Hepatocyte (in vitro differentiated cells): ENCODE results near the gene RTF1. TPM values are rescaled to one million over a fixed set of nuclear protein-coding genes. Genes with fewer than 3 reads are reported as not detected.
"Not testable (repeated sequence)": the region's sequence is repeated elsewhere in the genome, so short reads cannot be mapped to it uniquely, and the experiment has no call there.

Experiments
- DNase-seq: peaks from one replicate; pipeline ENCODE4 v3.0.0-alpha.2; 2016; ENCODE audit warnings: low spot score
- H2AFZ ChIP-seq: fragments of 200-600 bp; sonication (generic); 2 replicates; pipeline ENCODE4 v1.6.0; 2016; ENCODE audit warnings: antibody characterized with exemption, mild to moderate bottlenecking
- H3K27ac ChIP-seq: fragments of 200-600 bp; sonication (generic); 2 replicates; pipeline ENCODE4 v1.5.1; 2016; ENCODE audit warnings: mild to moderate bottlenecking
- H3K27me3 ChIP-seq: fragments of 200-600 bp; sonication (generic); 2 replicates; pipeline ENCODE4 v1.6.1; 2016
- H3K36me3 ChIP-seq: fragments of 200-600 bp; sonication (generic); replicated peaks from 2 replicates; pipeline ENCODE4 v1.5.1; 2016; ENCODE audit warnings: low read depth; ENCODE audit not compliant: insufficient read depth
- H3K4me1 ChIP-seq: fragments of 200-600 bp; sonication (generic); 2 replicates; pipeline ENCODE4 v1.5.1; 2016; ENCODE audit warnings: mild to moderate bottlenecking, moderate library complexity; ENCODE audit not compliant: insufficient read depth
- H3K4me2 ChIP-seq: fragments of 200-600 bp; sonication (generic); 2 replicates; pipeline ENCODE4 v1.6.0; 2016
- H3K4me3 ChIP-seq: fragments of 200-600 bp; sonication (generic); 2 replicates; pipeline ENCODE4 v1.5.1; 2016; ENCODE audit warnings: mild to moderate bottlenecking
- H3K79me2 ChIP-seq: fragments of 200-600 bp; sonication (generic); 2 replicates; pipeline ENCODE4 v1.6.0; 2017; ENCODE audit warnings: mild to moderate bottlenecking
- H3K9me2 ChIP-seq: fragments of 200-600 bp; sonication (generic); replicated peaks from 2 replicates; pipeline ENCODE4 v1.6.0; 2017; ENCODE audit warnings: mild to moderate bottlenecking; ENCODE audit not compliant: insufficient read depth
- H3K9me3 ChIP-seq: fragments of 200-600 bp; sonication (generic); 2 replicates; pipeline ENCODE4 v1.5.1; 2016; ENCODE audit warnings: low read depth, mild to moderate bottlenecking
- H4K20me1 ChIP-seq: fragments of 200-600 bp; sonication (generic); 2 replicates; pipeline ENCODE4 v1.6.0; 2016; ENCODE audit warnings: mild to moderate bottlenecking; ENCODE audit not compliant: insufficient read depth, poor library complexity, severe bottlenecking
- CTCF ChIP-seq: fragments of 200-600 bp; sonication (generic); IDR thresholded peaks from 2 replicates; pipeline ENCODE4 v1.5.1; 2016; ENCODE audit warnings: antibody characterized with exemption, mild to moderate bottlenecking; ENCODE audit not compliant: poor library complexity
- EZH2 ChIP-seq: fragments of 200-600 bp; sonication (generic); IDR thresholded peaks from 2 replicates; pipeline ENCODE4 v1.6.1; 2016; ENCODE audit warnings: antibody characterized with exemption, mild to moderate bottlenecking, borderline replicate concordance
- EZH2phosphoT487 ChIP-seq: fragments of 200-600 bp; sonication (generic); IDR thresholded peaks from one replicate; pipeline ENCODE4 v1.6.1; 2018; ENCODE audit warnings: antibody characterized with exemption, mild to moderate bottlenecking, low read depth, moderate library complexity; ENCODE audit not compliant: unreplicated experiment, severe bottlenecking
- WGBS: methylation state at CpG from one replicate; pipeline ENCODE4 v1.1.6; 2016; ENCODE audit warnings: low lambda C conversion rate; ENCODE audit errors: missing lambda C conversion rate; 5-methylcytosine and 5-hydroxymethylcytosine counted together
- polyA plus RNA-seq: library from polyadenylated mRNA; unstranded; fragments of >200 nt; fragmentation: Nextera tagmentation; extraction: Ambion mirVana; gene quantifications from 2 replicates; pipeline ENCODE4 v1.2.1, GENCODE V29; 2016
- total RNA-seq: library from RNA; depleted of rRNA; stranded (reverse); fragments of >200 nt; gene quantifications from 2 replicates; pipeline ENCODE4 v1.2.3, GENCODE V29; 2014

Gene RTF1
- total RNA-seq (30.7 and 34.1 TPM in 2 replicates), polyA plus RNA-seq (73.4 and 91.1 TPM in 2 replicates)

GRCh38 chr15:41416742-41417417 is at the start of gene RTF1:
TSS of gene RTF1 (plus strand) at chr15:41417095. CDS start at chr15:41417116, 21 bp downstream.
- peaks cover 65% of the 10 kb centered on the region for H3K79me2 ChIP-seq
- H3K36me3 ChIP-seq, result no peaks in the 10 kb centered on the region
- TF ChIP-seq EZH2phosphoT487, result no peak

GRCh38 chr15:41367418-41367817 is 49.5 kb upstream of the RTF1 start:
- no peak for TF ChIP-seq EZH2
- no peak for TF ChIP-seq EZH2phosphoT487
- WGBS, result 95% methylated on average over 3 of the region's 3 CpGs

More at GRCh38 chr15:41416742-41417417, at the start of gene RTF1:
- no peaks in the 10 kb centered on the region for H3K9me3 ChIP-seq
- H3K4me1 ChIP-seq, result peaks cover 25% of the 10 kb centered on the region
- H3K9me2 ChIP-seq, result no peaks in the 10 kb centered on the region
- DNase-seq, result peak; percentile 97
- WGBS, result under 1% methylated on average over 49 of the region's 74 CpGs
- peaks cover 35% of the 10 kb centered on the region for H4K20me1 ChIP-seq
- H3K27me3 ChIP-seq, result no peaks in the 10 kb centered on the region
- peak within 1 kb of the TSS; percentile 90 for H3K4me2 ChIP-seq
- peak within 1 kb of the TSS; percentile 82 for H2AFZ ChIP-seq
- H3K27ac ChIP-seq, result peak within 1 kb of the TSS; percentile 90
- peak within 1 kb of the TSS; percentile 95 for H3K4me3 ChIP-seq

GRCh38 chr15:41377978-41378377 is 38.9 kb upstream of the RTF1 start:
- Histone ChIP-seq H2AFZ (no peak overlapping the region), H4K20me1 (no peaks in the 10 kb centered on the region), H3K4me1 (no peaks in the 10 kb centered on the region), H3K27me3 (no peaks in the 10 kb centered on the region), H3K9me3 (no peaks in the 10 kb centered on the region), H3K36me3 (no peaks in the 10 kb centered on the region), H3K4me2 (no peak overlapping the region), H3K27ac (no peak overlapping the region), H3K79me2 (no peaks in the 10 kb centered on the region), H3K4me3 (no peak overlapping the region), H3K9me2 (no peaks in the 10 kb centered on the region)
- TF ChIP-seq CTCF (no peak), EZH2 (no peak), EZH2phosphoT487 (no peak)
- WGBS, result over 99% methylated on average over 4 of the region's 4 CpGs
- no peak for DNase-seq

More at GRCh38 chr15:41367418-41367817, 49.5 kb upstream of the RTF1 start:
- no peak overlapping the region for H3K4me2 ChIP-seq
- DNase-seq, result no peak
- H3K36me3 ChIP-seq, result no peaks in the 10 kb centered on the region
- H3K27me3 ChIP-seq, result no peaks in the 10 kb centered on the region
- H3K9me2 ChIP-seq, result no peaks in the 10 kb centered on the region
- no peaks in the 10 kb centered on the region for H3K79me2 ChIP-seq
- no peak overlapping the region for H3K4me3 ChIP-seq
- no peaks in the 10 kb centered on the region for H3K9me3 ChIP-seq
- H3K4me1 ChIP-seq, result no peaks in the 10 kb centered on the region
- H3K27ac ChIP-seq, result no peak overlapping the region
- H4K20me1 ChIP-seq, result no peaks in the 10 kb centered on the region
- no peak overlapping the region for H2AFZ ChIP-seq

GRCh38 chr15:41383974-41384749 is 32.7 kb upstream of the RTF1 start:
- H2AFZ ChIP-seq, H3K9me3 ChIP-seq, H3K79me2 ChIP-seq, H4K20me1 ChIP-seq, H3K9me2 ChIP-seq, H3K27me3 ChIP-seq, H3K36me3 ChIP-seq, DNase-seq, H3K27ac ChIP-seq, H3K4me3 ChIP-seq, H3K4me1 ChIP-seq, H3K4me2 ChIP-seq: not testable (repeated sequence)
- WGBS, result 82% methylated on average over 9 of the region's 9 CpGs

GRCh38 chr15:41387646-41388045 is 29.2 kb upstream of the RTF1 start:
- Histone ChIP-seq H3K4me2 (no peak overlapping the region), H3K9me3 (no peaks in the 10 kb centered on the region), H3K4me1 (no peaks in the 10 kb centered on the region), H3K27ac (no peak overlapping the region), H3K4me3 (no peak overlapping the region), H3K36me3 (no peaks in the 10 kb centered on the region), H3K27me3 (no peaks in the 10 kb centered on the region), H3K79me2 (no peaks in the 10 kb centered on the region), H3K9me2 (no peaks in the 10 kb centered on the region), H2AFZ (no peak overlapping the region), H4K20me1 (no peaks in the 10 kb centered on the region)
- DNase-seq, result no peak
- 96% methylated on average over 6 of the region's 6 CpGs for WGBS
- TF ChIP-seq EZH2, result no peak
- TF ChIP-seq CTCF, result no peak
- TF ChIP-seq EZH2phosphoT487, result no peak
